Psoas muscle (tissue), 8 donors: ENCODE measurements around the gene TUBB3. TPM values are rescaled to one million over a fixed set of nuclear protein-coding genes. Genes with fewer than 3 reads are reported as not detected.

ENCODE experiments used
- ATAC-seq, 4 donors: fragments of 200-7000 bp; cut with Tn5 transposase; one replicate each; pipeline ENCODE4 v1.9.1; 2020; ENCODE audit warnings: moderate library complexity in 3 of 4, mild to moderate bottlenecking in 2 of 4
- DNase-seq, 2 donors: peaks; one replicate each; pipeline ENCODE4 v3.0.0-alpha.2; 2020
- H3K27ac ChIP-seq: fragments of 200-600 bp; one replicate; pipeline ENCODE4 v1.8.0; 2022
- H3K27me3 ChIP-seq, 3 donors: fragments of 200-600 bp in 1 of 3; one replicate each; pipeline versions ENCODE4 v1.6.1 to v1.8.0; 2013 to 2022; ENCODE audit warnings: low read length in 2 of 3, mild to moderate bottlenecking in 2 of 3, moderate library complexity in 1 of 3; ENCODE audit not compliant: insufficient read depth in 3 of 3
- H3K36me3 ChIP-seq, 2 donors: fragments of 200-600 bp in 1 of 2; one replicate each; pipeline versions ENCODE4 v1.6.1 to v1.8.0; 2013 to 2022; ENCODE audit warnings: low read depth in 1 of 2, mild to moderate bottlenecking in 1 of 2, moderate library complexity in 1 of 2; ENCODE audit not compliant: insufficient read depth in 1 of 2
- H3K4me1 ChIP-seq: fragments of 200-600 bp; one replicate; pipeline ENCODE4 v1.8.0; 2022
- H3K4me3 ChIP-seq: fragments of 200-600 bp; one replicate; pipeline ENCODE4 v1.8.0; 2022; ENCODE audit warnings: mild to moderate bottlenecking
- H3K9me3 ChIP-seq: fragments of 200-600 bp; one replicate; pipeline ENCODE4 v1.8.0; 2022
- CTCF ChIP-seq: fragments of 200-600 bp; IDR thresholded peaks from one replicate; pipeline ENCODE4 v1.8.0; 2022; ENCODE audit warnings: antibody characterized with exemption
- WGBS, 3 donors: extraction: QIAGEN DNeasy Blood & Tissue Kit; methylation state at CpG; one replicate each; pipeline versions ENCODE4 v1.1.6 to v1.1.7; 2013; 5-methylcytosine and 5-hydroxymethylcytosine counted together
- intact Hi-C, 2 donors: fragments of 100-400 bp; cut with DNase I; formaldehyde crosslinking; loops; one replicate each; pipeline versions ENCODE4 v1.11.0 to v1.14.2; 2022
- polyA plus RNA-seq, 3 donors: library from polyadenylated mRNA; stranded (reverse); fragments of 200-250 nt; gene quantifications; one replicate each; pipeline ENCODE4 v1.2.3, GENCODE V29; 2013
- total RNA-seq, 4 donors: library from RNA; stranded (reverse); fragmentation: NEBNext Ultra II Directional in 2 of 4; extraction: Animal tissue kit (Norgen Biotek cat#: 25700) in 2 of 4; gene quantifications; one replicate each; pipeline versions ENCODE4 v1.2.1 to v1.2.4, GENCODE V29; 2021 to 2023
- donor health status: healthy with polysubstance abuse.
- donor health status: DM: no; HTN: no; CAD: no; lungs with moderate emphysema.
- donor health status: Bipolar disorder and iron deficiency.
- donor health status: healthy.
- donor health status: DM: yes; HTN: yes; CAD: no.
- donor health status: DM: no; HTN: no; CAD: no.
- donor health status: DM: no; HTN: no; CAD: no.
- donor health status: DM: yes; HTN: yes; CAD: no.

Gene TUBB3
- total and polyA plus RNA-seq, 7 donors: 0.17 to 2.4 (median 0.47) TPM; not detected in 2

GRCh38 chr16:89924297-89924924 lies 1.3 kb downstream of the TUBB3 start:
- Histone ChIP-seq H3K4me1 (peaks cover 6% of the 10 kb centered on the region), H3K27ac (no peak overlapping the region), H3K27me3 (peaks cover 0 to 63% (median 38%) of the 10 kb centered on the region in 3 donors), H3K9me3 (no peaks in the 10 kb centered on the region), H3K4me3 (no peak overlapping the region), H3K36me3 (no peaks in the 10 kb centered on the region)
- 3 to 7% (median 4%) methylated on average over 12 to 14 of the region's 14 CpGs for WGBS, 3 donors
- intact Hi-C loops: no loop called here
- ATAC-seq (no peak), DNase-seq (no peak)
- TF ChIP-seq CTCF: no peak

GRCh38 chr16:89924925-89925307 lies 1.8 kb downstream of the TUBB3 start:
- WGBS, 3 donors: 21 to 27% (median 22%) methylated on average over 4 of the region's 4 CpGs
- peaks cover 0 to 61% (median 35%) of the 10 kb centered on the region in 3 donors for H3K27me3 ChIP-seq
- peaks cover 6% of the 10 kb centered on the region for H3K4me1 ChIP-seq
- no peak for ATAC-seq
- no peak for DNase-seq
- no peaks in the 10 kb centered on the region for H3K36me3 ChIP-seq
- no peak overlapping the region for H3K27ac ChIP-seq
- TF ChIP-seq CTCF: no peak
- H3K9me3 ChIP-seq: no peaks in the 10 kb centered on the region
- intact Hi-C loops: no loop called here
- H3K4me3 ChIP-seq: peak overlapping the region; percentile 63

GRCh38 chr16:89925596-89926079 lies 2.5 kb downstream of the TUBB3 start:
- H3K4me1 ChIP-seq: peaks cover 6% of the 10 kb centered on the region
- H3K9me3 ChIP-seq: no peaks in the 10 kb centered on the region
- H3K36me3 ChIP-seq: no peaks in the 10 kb centered on the region
- H3K4me3 ChIP-seq: peak overlapping the region; percentile 63
- ATAC-seq (peak in 1 of 4 donors; percentile 1), DNase-seq (no peak)
- no peak for TF ChIP-seq CTCF
- no peak overlapping the region for H3K27ac ChIP-seq
- intact Hi-C loops: no loop called here
- WGBS, 3 donors: 1% methylated on average over 30 to 42 of the region's 42 CpGs
- H3K27me3 ChIP-seq: peaks cover 0 to 56% (median 34%) of the 10 kb centered on the region in 3 donors

GRCh38 chr16:89931305-89931896 lies 8.3 kb downstream of the TUBB3 start:
- ATAC-seq (no peak), DNase-seq (no peak)
- Histone ChIP-seq H3K4me1 (no peaks in the 10 kb centered on the region), H3K9me3 (no peaks in the 10 kb centered on the region), H3K27ac (no peak overlapping the region), H3K27me3 (peaks cover 0 to 4% (median 3%) of the 10 kb centered on the region in 3 donors), H3K36me3 (no peaks in the 10 kb centered on the region), H3K4me3 (no peak overlapping the region)
- intact Hi-C loops: no loop called here
- WGBS, 3 donors: 78 to 80% (median 79%) methylated on average over 16 of the region's 16 CpGs
- no peak for TF ChIP-seq CTCF
